SK-N-SH (cell line): ENCODE measurements around the gene SMAD5. TPM values are rescaled to one million over a fixed set of nuclear protein-coding genes. Genes with fewer than 3 reads are reported as not detected.

ENCODE experiments used
- CTCF ChIA-PET: fragments of 300-600, 350-600 bp; formaldehyde crosslinking; extraction: SDS; loops from one replicate; lab custom pipeline; 2021; lab: Yijun Ruan, JAX
- POLR2A ChIA-PET: fragments of 350-600 bp; sonication (Branson Sonifier 250); formaldehyde crosslinking; extraction: SDS; loops from one replicate; lab custom pipeline; 2020; ENCODE audit warnings: antibody characterized with exemption, inconsistent platforms; lab: Yijun Ruan, JAX
- DNase-seq: peaks from one replicate; pipeline ENCODE4 v3.0.0; 2012
- H2AFZ ChIP-seq: fragments of 200-600 bp; sonication (generic); 2 replicates; pipeline ENCODE4 v1.8.1; 2016; ENCODE audit warnings: antibody characterized with exemption, mild to moderate bottlenecking, low read depth
- H3F3A ChIP-seq: fragments of 200-600 bp; sonication (generic); replicated peaks from 2 replicates; pipeline ENCODE3; 2016; ENCODE audit warnings: antibody characterized with exemption, mild to moderate bottlenecking; ENCODE audit not compliant: insufficient read depth
- H3K27ac ChIP-seq, 2 experiments: fragments of 200-500 bp in 1 of 2; fragments of 200-600 bp in 1 of 2; sonication (Bioruptor generic) in 1 of 2; sonication (generic), shearing (Covaris generic) in 1 of 2; 2 replicates each; pipeline versions ENCODE4 v1.5.1 to v1.6.1; 2014 to 2016; ENCODE audit warnings: low read depth in 2 of 2, inconsistent platforms in 1 of 2, low read length in 1 of 2, mild to moderate bottlenecking in 1 of 2, mixed read lengths in 1 of 2
- H3K27me3 ChIP-seq: fragments of 200-600 bp; sonication (generic), shearing (Covaris generic); 2 replicates; pipeline ENCODE4 v1.6.1; 2016; ENCODE audit warnings: mixed run types; ENCODE audit not compliant: insufficient read depth
- H3K36me3 ChIP-seq, 2 experiments: fragments of 200-500 bp in 1 of 2; fragments of 200-600 bp in 1 of 2; sonication (Bioruptor generic) in 1 of 2; sonication (generic) in 1 of 2; replicated peaks in 1 of 2; 2 replicates each; pipeline versions ENCODE3 to v1.5.1; 2014 to 2016; ENCODE audit warnings: low read length in 1 of 2, mild to moderate bottlenecking in 1 of 2; ENCODE audit not compliant: insufficient read depth in 2 of 2, control insufficient read depth in 1 of 2
- H3K4me1 ChIP-seq, 2 experiments: fragments of 200-500 bp in 1 of 2; fragments of 200-600 bp in 1 of 2; sonication (Bioruptor generic) in 1 of 2; sonication (generic), shearing (Covaris generic) in 1 of 2; 2 replicates each; pipeline versions ENCODE4 v1.5.1 to v1.6.1; 2014 to 2016; ENCODE audit warnings: low read depth in 1 of 2, low read length in 1 of 2, mixed run types in 1 of 2; ENCODE audit not compliant: insufficient read depth in 2 of 2, control insufficient read depth in 1 of 2
- H3K4me2 ChIP-seq: fragments of 200-600 bp; sonication (generic), shearing (Covaris generic); 2 replicates; pipeline ENCODE4 v1.6.1; 2017; ENCODE audit warnings: mixed run types
- H3K4me3 ChIP-seq, 2 experiments: fragments of 200-500 bp in 1 of 2; fragments of 200-600 bp in 1 of 2; sonication (Bioruptor generic) in 1 of 2; sonication (generic), shearing (Covaris generic) in 1 of 2; 2 replicates each; pipeline versions ENCODE4 v1.5.1 to v1.8.1; 2014 to 2016; ENCODE audit warnings: low read depth in 2 of 2, inconsistent platforms in 1 of 2, low read length in 1 of 2, mild to moderate bottlenecking in 1 of 2, mixed read lengths in 1 of 2, moderate library complexity in 1 of 2
- H3K79me2 ChIP-seq: fragments of 200-600 bp; sonication (generic); 2 replicates; pipeline ENCODE4 v1.8.1; 2017; ENCODE audit warnings: mild to moderate bottlenecking; ENCODE audit not compliant: insufficient read depth
- H3K9ac ChIP-seq: fragments of 200-600 bp; sonication (generic); 2 replicates; pipeline ENCODE4 v1.6.1; 2017; ENCODE audit warnings: mixed run types
- H3K9me2 ChIP-seq: fragments of 200-600 bp; sonication (generic); 2 replicates; pipeline ENCODE4 v1.6.1; 2017; ENCODE audit warnings: mixed run types
- H3K9me3 ChIP-seq: fragments of 200-600 bp; sonication (generic); 2 replicates; pipeline ENCODE4 v1.6.1; 2017; ENCODE audit warnings: mixed run types, mild to moderate bottlenecking, moderate library complexity
- H4K20me1 ChIP-seq: fragments of 200-600 bp; sonication (generic); 2 replicates; pipeline ENCODE4 v1.6.1; 2017; ENCODE audit warnings: mild to moderate bottlenecking, mixed run types; ENCODE audit not compliant: insufficient read depth
- CHD2 ChIP-seq: fragments of 150-350 bp; IDR thresholded peaks from 2 replicates; pipeline ENCODE4 v1.6.1; 2018; ENCODE audit warnings: low read length; ENCODE audit not compliant: partially characterized antibody
- CTCF ChIP-seq: fragments of 200-600 bp; sonication (generic); IDR thresholded peaks from 2 replicates; pipeline ENCODE4 v1.6.1; 2017; ENCODE audit warnings: antibody characterized with exemption, mild to moderate bottlenecking, moderate library complexity
- ELF1 ChIP-seq: IDR thresholded peaks from 2 replicates; pipeline ENCODE4 v1.4.0; 2012
- EP300 ChIP-seq, 2 experiments: IDR thresholded peaks; 2 replicates each; pipeline versions ENCODE4 v1.4.0 to v1.6.1; 2012; ENCODE audit warnings: borderline replicate concordance in 1 of 2, low read depth in 1 of 2, low read length in 1 of 2
- EZH2phosphoT487 ChIP-seq: fragments of 200-600 bp; sonication (generic); IDR thresholded peaks from 2 replicates; pipeline ENCODE4 v1.6.1; 2017; ENCODE audit warnings: low read depth, mixed run types, mild to moderate bottlenecking, antibody characterized with exemption, moderate library complexity, borderline replicate concordance
- FOSL2 ChIP-seq: IDR thresholded peaks from 2 replicates; pipeline ENCODE4 v1.4.0; 2012; ENCODE audit warnings: low read depth, mild to moderate bottlenecking, moderate library complexity, borderline replicate concordance
- FOXM1 ChIP-seq: IDR thresholded peaks from 2 replicates; pipeline ENCODE4 v1.4.0; 2012; ENCODE audit warnings: low read depth, mild to moderate bottlenecking
- GABPA ChIP-seq: IDR thresholded peaks from 2 replicates; pipeline ENCODE4 v1.4.0; 2012; ENCODE audit warnings: low read depth, mild to moderate bottlenecking
- GATA2 ChIP-seq: sonication (generic); formaldehyde crosslinking; IDR thresholded peaks from 2 replicates; pipeline ENCODE4 v1.5.0; 2020; ENCODE audit warnings: mild to moderate bottlenecking, missing genetic modification reagents
- IRF3 ChIP-seq: fragments of 150-350 bp; IDR thresholded peaks from 2 replicates; pipeline ENCODE4 v1.6.1; 2016; ENCODE audit warnings: mild to moderate bottlenecking, low read depth, low read length
- JUND ChIP-seq: IDR thresholded peaks from 2 replicates; pipeline ENCODE4 v1.4.0; 2012
- MEF2A ChIP-seq: IDR thresholded peaks from 2 replicates; pipeline ENCODE4 v1.4.0; 2012; ENCODE audit warnings: low read depth, borderline replicate concordance
- NFIC ChIP-seq: IDR thresholded peaks from 2 replicates; pipeline ENCODE4 v1.4.0; 2012; ENCODE audit warnings: borderline replicate concordance
- POLR2AphosphoS5 ChIP-seq: IDR thresholded peaks from 2 replicates; pipeline ENCODE4 v1.6.1; 2012; ENCODE audit warnings: low read depth, low read length
- RAD21 ChIP-seq: IDR thresholded peaks from 2 replicates; pipeline ENCODE4 v1.6.1; 2012; ENCODE audit warnings: mild to moderate bottlenecking, low read length
- RFX5 ChIP-seq: IDR thresholded peaks from 2 replicates; pipeline ENCODE4 v1.6.1; 2012; ENCODE audit warnings: mild to moderate bottlenecking, improper control_type of control experiment, low read length
- RXRA ChIP-seq: IDR thresholded peaks from 2 replicates; pipeline ENCODE4 v1.4.0; 2012; ENCODE audit warnings: low read depth, mild to moderate bottlenecking, borderline replicate concordance
- TAF1 ChIP-seq: IDR thresholded peaks from 2 replicates; pipeline ENCODE4 v1.6.1; 2012; ENCODE audit warnings: low read depth, mild to moderate bottlenecking, low read length, moderate library complexity, borderline replicate concordance
- USF1 ChIP-seq: IDR thresholded peaks from 2 replicates; pipeline ENCODE4 v1.4.0; 2012; ENCODE audit warnings: low read depth, borderline replicate concordance
- ZBTB33 ChIP-seq: IDR thresholded peaks from 2 replicates; pipeline ENCODE4 v1.4.0; 2012; ENCODE audit warnings: low read depth, borderline replicate concordance
- WGBS: methylation state at CpG from one replicate; pipeline ENCODE4 v1.1.6; 2017; ENCODE audit warnings: low lambda C conversion rate; 5-methylcytosine and 5-hydroxymethylcytosine counted together
- polyA plus RNA-seq, 3 experiments: library from polyadenylated mRNA; depleted of rRNA; stranded (reverse); fragments of >200 nt; gene quantifications; 2 replicates each; pipeline ENCODE4 v1.2.3, GENCODE V29; 2012

Gene SMAD5
- polyA plus RNA-seq, 1 of the 3 experiments (the other 2 are of a cell fraction), result 26.9 TPM

- POLR2A ChIA-PET, result no interaction called here
- Histone ChIP-seq H3K27ac (no peak overlapping the region), H3K36me3 (no peaks in the 10 kb centered on the region), H2AFZ (no peak overlapping the region), H3K79me2 (no peaks in the 10 kb centered on the region), H3K9me3 (no peaks in the 10 kb centered on the region), H3K27me3 (no peaks in the 10 kb centered on the region), H4K20me1 (no peaks in the 10 kb centered on the region), H3K9me2 (no peaks in the 10 kb centered on the region), H3K4me1 (no peaks in the 10 kb centered on the region), H3K4me3 (no peak overlapping the region), H3K9ac (no peak overlapping the region), H3F3A (no peaks in the 10 kb centered on the region), H3K4me2 (no peak overlapping the region)
- 59% methylated on average over 4 of the region's 4 CpGs for WGBS
- DNase-seq, result peak; percentile 3
- TF ChIP-seq TAF1 (no peak), MEF2A (no peak), RFX5 (no peak), ELF1 (no peak), GATA2 (CRISPR knock-in tag) (no peak), POLR2AphosphoS5 (no peak), IRF3 (no peak), CTCF (no peak), JUND (no peak), RAD21 (no peak)
- CTCF ChIA-PET, result interaction anchor here (0.7 to 13.8 kb wide), 2 partner anchors 10 to 316 kb away, joined by 3 to 109 read pairs; no protein-coding TSS in a partner anchor
Observed at GRCh38 chr5:136201870-136202269, 69.2 kb downstream of the SMAD5 start.

GRCh38 chr5:136202469-136203205 lies 70.0 kb downstream of the SMAD5 start:
- no peak overlapping the region for H3K4me2 ChIP-seq
- no peaks in the 10 kb centered on the region for H4K20me1 ChIP-seq
- no peaks in the 10 kb centered on the region for H3K79me2 ChIP-seq
- H3K4me1 ChIP-seq, result no peaks in the 10 kb centered on the region
- DNase-seq, result peak; percentile 2
- WGBS, result 73% methylated on average over 13 of the region's 13 CpGs
- no peaks in the 10 kb centered on the region for H3K36me3 ChIP-seq
- no peaks in the 10 kb centered on the region for H3K9me3 ChIP-seq
- no peak overlapping the region for H3K4me3 ChIP-seq
- ChIA-PET POLR2A (no interaction called here), CTCF (interaction anchor here (0.7 to 13.8 kb wide), 3 partner anchors 9 to 316 kb away, joined by 3 to 109 read pairs (median 3); partner anchors contain the start of gene SMIM32)
- H3K9ac ChIP-seq, result no peak overlapping the region
- H3K9me2 ChIP-seq, result no peaks in the 10 kb centered on the region
- no peak overlapping the region for H2AFZ ChIP-seq
- H3K27ac ChIP-seq, result no peak overlapping the region
- no peaks in the 10 kb centered on the region for H3K27me3 ChIP-seq
- no peaks in the 10 kb centered on the region for H3F3A ChIP-seq
- TF ChIP-seq POLR2AphosphoS5 (no peak), ELF1 (no peak), FOSL2 (no peak), TAF1 (no peak), EZH2phosphoT487 (no peak), JUND (no peak), CHD2 (no peak), GATA2 (CRISPR knock-in tag) (no peak), EP300 (IDR thresholded peaks at IDR 0.05; ENCODE audit: borderline replicate concordance in 1 of 2, low read depth in 1 of 2, low read length in 1 of 2) (no peak), USF1 (no peak), RAD21 (no peak), FOXM1 (no peak), RXRA (no peak), ZBTB33 (no peak), NFIC (no peak), GABPA (no peak)
